ENCODE measurements around the gene IGFL3.
A peak's percentile ranks its signal among the peaks of the same experiment; 100 is the strongest.
"Not testable (repeated sequence)": the region's sequence is repeated elsewhere in the genome, so short reads cannot be mapped to it uniquely, and the experiment has no call there.

IGFL3 gene

GRCh38 chr19:46109876-46110275 lies 14.6 kb downstream of the IGFL3 start:
- no peak for DNase-seq
- H3K4me2 ChIP-seq (ENCODE audit: low read length), result no peak overlapping the region

GRCh38 chr19:46107371-46107770 lies 17.1 kb downstream of the IGFL3 start:
- no CpG with 5 or more reads among the region's 6 CpGs for WGBS (ENCODE audit: extremely low coverage, insufficient coverage, low lambda C conversion rate)
- H3K27ac ChIP-seq (ENCODE audit: low read depth, low read length), result no peak overlapping the region
- H2BK15ac ChIP-seq (replicated peaks; ENCODE audit: low read depth), result no peak overlapping the region
- H3K79me1 ChIP-seq (ENCODE audit: low read length), result no peaks in the 10 kb centered on the region
- H4K8ac ChIP-seq (ENCODE audit: low read depth, low read length), result no peak overlapping the region
- H2BK120ac ChIP-seq (ENCODE audit: low read depth, low read length), result no peak overlapping the region
- H3K4me3 ChIP-seq (ENCODE audit: low read length), result no peak overlapping the region
- no peak overlapping the region for H3K23ac ChIP-seq (ENCODE audit: low read length)
- H2BK5ac ChIP-seq (ENCODE audit: low read length), result no peak overlapping the region
- no peak overlapping the region for H3K18ac ChIP-seq (ENCODE audit: low read length)
- no peak overlapping the region for H2AK5ac ChIP-seq (ENCODE audit: low read length)
- no peak for DNase-seq
- H3K9ac ChIP-seq (ENCODE audit: low read length), result no peak overlapping the region
- H3K4me2 ChIP-seq (ENCODE audit: low read length), result no peak overlapping the region
- H3K79me2 ChIP-seq (ENCODE audit: control insufficient read depth, insufficient read depth, low read length), result no peaks in the 10 kb centered on the region
- no peaks in the 10 kb centered on the region for H3K36me3 ChIP-seq (ENCODE audit: control insufficient read depth, insufficient read depth, low read length)
- H3K4ac ChIP-seq (ENCODE audit: low read depth, low read length), result no peak overlapping the region
- no peak overlapping the region for H4K5ac ChIP-seq (ENCODE audit: low read length)
- no peaks in the 10 kb centered on the region for H3K4me1 ChIP-seq (ENCODE audit: control insufficient read depth, low read depth, low read length)
- H3K56ac ChIP-seq (ENCODE audit: low read length), result no peak overlapping the region
- H3K27me3 ChIP-seq (ENCODE audit: insufficient read depth, low read length, poor library complexity), result no peaks in the 10 kb centered on the region

More at GRCh38 chr19:46109876-46110275, 14.6 kb downstream of the IGFL3 start:
- no peak overlapping the region for H3K23ac ChIP-seq (ENCODE audit: low read length)
- no peaks in the 10 kb centered on the region for H3K79me2 ChIP-seq (ENCODE audit: control insufficient read depth, insufficient read depth, low read length)
- H3K36me3 ChIP-seq (ENCODE audit: control insufficient read depth, insufficient read depth, low read length), result no peaks in the 10 kb centered on the region
- H2BK5ac ChIP-seq (ENCODE audit: low read length), result no peak overlapping the region
- no peak overlapping the region for H3K56ac ChIP-seq (ENCODE audit: low read length)
- no peak overlapping the region for H3K4me3 ChIP-seq (ENCODE audit: low read length)
- no peak overlapping the region for H4K5ac ChIP-seq (ENCODE audit: low read length)
- no peak overlapping the region for H3K18ac ChIP-seq (ENCODE audit: low read length)
- H2BK15ac ChIP-seq (replicated peaks; ENCODE audit: low read depth), result no peak overlapping the region
- H3K79me1 ChIP-seq (ENCODE audit: low read length), result no peaks in the 10 kb centered on the region
- H2BK120ac ChIP-seq (ENCODE audit: low read depth, low read length), result no peak overlapping the region
- no peak overlapping the region for H4K8ac ChIP-seq (ENCODE audit: low read depth, low read length)
- H3K4me1 ChIP-seq (ENCODE audit: control insufficient read depth, low read depth, low read length), result no peaks in the 10 kb centered on the region
- no peak overlapping the region for H3K9ac ChIP-seq (ENCODE audit: low read length)
- no peak overlapping the region for H3K27ac ChIP-seq (ENCODE audit: low read depth, low read length)
- WGBS (ENCODE audit: extremely low coverage, insufficient coverage, low lambda C conversion rate), result no CpG with 5 or more reads among the region's 6 CpGs
- H2AK5ac ChIP-seq (ENCODE audit: low read length), result no peak overlapping the region
- H3K4ac ChIP-seq (ENCODE audit: low read depth, low read length), result no peak overlapping the region
- H3K27me3 ChIP-seq (ENCODE audit: insufficient read depth, low read length, poor library complexity), result no peaks in the 10 kb centered on the region

- H3K56ac ChIP-seq (ENCODE audit: low read length); H3K79me2 ChIP-seq (ENCODE audit: control insufficient read depth, insufficient read depth, low read length); H3K4me2 ChIP-seq (ENCODE audit: low read length); H3K9ac ChIP-seq (ENCODE audit: low read length); H3K4me1 ChIP-seq (ENCODE audit: control insufficient read depth, low read depth, low read length); H3K79me1 ChIP-seq (ENCODE audit: low read length); H3K36me3 ChIP-seq (ENCODE audit: control insufficient read depth, insufficient read depth, low read length); H2AK5ac ChIP-seq (ENCODE audit: low read length); H2BK15ac ChIP-seq (replicated peaks; ENCODE audit: low read depth); H3K4me3 ChIP-seq (ENCODE audit: low read length); H4K8ac ChIP-seq (ENCODE audit: low read depth, low read length); DNase-seq; H3K27ac ChIP-seq (ENCODE audit: low read depth, low read length); H2BK120ac ChIP-seq (ENCODE audit: low read depth, low read length); H3K27me3 ChIP-seq (ENCODE audit: insufficient read depth, low read length, poor library complexity); H4K5ac ChIP-seq (ENCODE audit: low read length); H2BK5ac ChIP-seq (ENCODE audit: low read length); H3K18ac ChIP-seq (ENCODE audit: low read length); H3K23ac ChIP-seq (ENCODE audit: low read length); H3K4ac ChIP-seq (ENCODE audit: low read depth, low read length): not testable (repeated sequence)
- whole genome bisulfite sequencing (ENCODE audit: extremely low coverage, insufficient coverage, low lambda C conversion rate), result no CpG with 5 or more reads among the region's 7 CpGs
Measured at GRCh38 chr19:46102333-46102732, 22.2 kb downstream of the IGFL3 start.

- Histone ChIP-seq H3K4ac (ENCODE audit: low read depth, low read length) (no peak overlapping the region), H3K36me3 (ENCODE audit: control insufficient read depth, insufficient read depth, low read length) (no peaks in the 10 kb centered on the region), H3K18ac (ENCODE audit: low read length) (no peak overlapping the region), H2BK120ac (ENCODE audit: low read depth, low read length) (no peak overlapping the region), H4K8ac (ENCODE audit: low read depth, low read length) (no peak overlapping the region), H3K4me2 (ENCODE audit: low read length) (no peak overlapping the region), H3K9ac (ENCODE audit: low read length) (no peak overlapping the region), H4K5ac (ENCODE audit: low read length) (no peak overlapping the region), H2BK5ac (ENCODE audit: low read length) (peak overlapping the region; percentile 6), H2AK5ac (ENCODE audit: low read length) (no peak overlapping the region), H3K4me3 (ENCODE audit: low read length) (no peak overlapping the region), H3K4me1 (ENCODE audit: control insufficient read depth, low read depth, low read length) (peaks cover 7% of the 10 kb centered on the region), H3K79me2 (ENCODE audit: control insufficient read depth, insufficient read depth, low read length) (no peaks in the 10 kb centered on the region), H3K23ac (ENCODE audit: low read length) (no peak overlapping the region), H3K79me1 (ENCODE audit: low read length) (no peaks in the 10 kb centered on the region), H2BK15ac (replicated peaks; ENCODE audit: low read depth) (no peak overlapping the region), H3K56ac (ENCODE audit: low read length) (peak overlapping the region; percentile 67), H3K27me3 (ENCODE audit: insufficient read depth, low read length, poor library complexity) (no peaks in the 10 kb centered on the region), H3K27ac (ENCODE audit: low read depth, low read length) (no peak overlapping the region)
- no CpG with 5 or more reads among the region's 6 CpGs for WGBS (ENCODE audit: extremely low coverage, insufficient coverage, low lambda C conversion rate)
- no peak for DNase-seq
Measured at GRCh38 chr19:46101293-46101692, 23.2 kb downstream of the IGFL3 start.

GRCh38 chr19:46100344-46100743 lies 24.1 kb downstream of the IGFL3 start:
- Histone ChIP-seq H2AK5ac (ENCODE audit: low read length) (no peak overlapping the region), H2BK5ac (ENCODE audit: low read length) (no peak overlapping the region), H3K23ac (ENCODE audit: low read length) (no peak overlapping the region), H3K9ac (ENCODE audit: low read length) (no peak overlapping the region), H3K36me3 (ENCODE audit: control insufficient read depth, insufficient read depth, low read length) (no peaks in the 10 kb centered on the region), H3K4ac (ENCODE audit: low read depth, low read length) (no peak overlapping the region), H3K4me1 (ENCODE audit: control insufficient read depth, low read depth, low read length) (peaks cover 7% of the 10 kb centered on the region), H3K27me3 (ENCODE audit: insufficient read depth, low read length, poor library complexity) (no peaks in the 10 kb centered on the region), H3K79me1 (ENCODE audit: low read length) (no peaks in the 10 kb centered on the region), H4K8ac (ENCODE audit: low read depth, low read length) (no peak overlapping the region), H2BK120ac (ENCODE audit: low read depth, low read length) (no peak overlapping the region), H3K27ac (ENCODE audit: low read depth, low read length) (no peak overlapping the region), H3K18ac (ENCODE audit: low read length) (no peak overlapping the region), H3K79me2 (ENCODE audit: control insufficient read depth, insufficient read depth, low read length) (no peaks in the 10 kb centered on the region), H2BK15ac (replicated peaks; ENCODE audit: low read depth) (no peak overlapping the region), H3K4me2 (ENCODE audit: low read length) (no peak overlapping the region), H4K5ac (ENCODE audit: low read length) (no peak overlapping the region), H3K56ac (ENCODE audit: low read length) (no peak overlapping the region), H3K4me3 (ENCODE audit: low read length) (no peak overlapping the region)
- DNase-seq, result peak; percentile 51
- no CpG with 5 or more reads among the region's 1 CpG for WGBS (ENCODE audit: extremely low coverage, insufficient coverage, low lambda C conversion rate)

GRCh38 chr19:46090444-46090843 lies 34.0 kb downstream of the IGFL3 start:
- H3K4ac ChIP-seq (ENCODE audit: low read depth, low read length), result no peak overlapping the region
- no peak overlapping the region for H4K5ac ChIP-seq (ENCODE audit: low read length)
- no peak overlapping the region for H4K8ac ChIP-seq (ENCODE audit: low read depth, low read length)
- no peak overlapping the region for H2BK15ac ChIP-seq (replicated peaks; ENCODE audit: low read depth)
- no peaks in the 10 kb centered on the region for H3K4me1 ChIP-seq (ENCODE audit: control insufficient read depth, low read depth, low read length)
- H3K27ac ChIP-seq (ENCODE audit: low read depth, low read length), result no peak overlapping the region
- H2AK5ac ChIP-seq (ENCODE audit: low read length), result no peak overlapping the region
- H3K36me3 ChIP-seq (ENCODE audit: control insufficient read depth, insufficient read depth, low read length), result no peaks in the 10 kb centered on the region
- H3K27me3 ChIP-seq (ENCODE audit: insufficient read depth, low read length, poor library complexity), result no peaks in the 10 kb centered on the region
- no peak overlapping the region for H3K23ac ChIP-seq (ENCODE audit: low read length)
- no peaks in the 10 kb centered on the region for H3K79me2 ChIP-seq (ENCODE audit: control insufficient read depth, insufficient read depth, low read length)
- H3K4me2 ChIP-seq (ENCODE audit: low read length), result no peak overlapping the region
- H2BK5ac ChIP-seq (ENCODE audit: low read length), result no peak overlapping the region
- no peak overlapping the region for H3K4me3 ChIP-seq (ENCODE audit: low read length)
- H3K9ac ChIP-seq (ENCODE audit: low read length), result no peak overlapping the region
- no peak overlapping the region for H2BK120ac ChIP-seq (ENCODE audit: low read depth, low read length)
- H3K79me1 ChIP-seq (ENCODE audit: low read length), result no peaks in the 10 kb centered on the region
- H3K18ac ChIP-seq (ENCODE audit: low read length), result no peak overlapping the region
- DNase-seq, result no peak
- H3K56ac ChIP-seq (ENCODE audit: low read length), result no peak overlapping the region
- no CpG with 5 or more reads among the region's 5 CpGs for WGBS (ENCODE audit: extremely low coverage, insufficient coverage, low lambda C conversion rate)

Data from mesendoderm (in vitro differentiated cells).